Stomach smooth muscle (tissue), 2 donors: ENCODE data around the gene ARHGAP44.

Source experiments
- H3K27ac ChIP-seq: one replicate; pipeline ENCODE4 v1.7.0; 2013; ENCODE audit warnings: mild to moderate bottlenecking, low read length, inconsistent platforms
- H3K27me3 ChIP-seq, 2 donors: one replicate each; pipeline ENCODE4 v1.7.0; 2013; ENCODE audit warnings: low read length in 2 of 2; ENCODE audit not compliant: insufficient read depth in 2 of 2, control insufficient read depth in 1 of 2
- H3K36me3 ChIP-seq, 2 donors: one replicate each; pipeline ENCODE4 v1.7.0; 2013; ENCODE audit warnings: low read length in 2 of 2; ENCODE audit not compliant: control insufficient read depth in 2 of 2, insufficient read depth in 2 of 2
- H3K4me1 ChIP-seq: one replicate; pipeline ENCODE4 v1.7.0; 2013; ENCODE audit warnings: low read length; ENCODE audit not compliant: control insufficient read depth, insufficient read depth
- H3K4me3 ChIP-seq, 2 donors: one replicate each; pipeline ENCODE4 v1.7.0; 2013; ENCODE audit warnings: low read length in 2 of 2
- H3K9ac ChIP-seq, 2 donors: one replicate each; pipeline ENCODE4 v1.7.0; 2013; ENCODE audit warnings: low read length in 2 of 2, mild to moderate bottlenecking in 1 of 2
- H3K9me3 ChIP-seq, 2 donors: one replicate each; pipeline ENCODE4 v1.7.0; 2013; ENCODE audit warnings: low read length in 2 of 2; ENCODE audit not compliant: control insufficient read depth in 2 of 2
- donor health status: healthy.
- donor health status: Pancreatic carcinoma.

The ARHGAP44 gene

DNA sequence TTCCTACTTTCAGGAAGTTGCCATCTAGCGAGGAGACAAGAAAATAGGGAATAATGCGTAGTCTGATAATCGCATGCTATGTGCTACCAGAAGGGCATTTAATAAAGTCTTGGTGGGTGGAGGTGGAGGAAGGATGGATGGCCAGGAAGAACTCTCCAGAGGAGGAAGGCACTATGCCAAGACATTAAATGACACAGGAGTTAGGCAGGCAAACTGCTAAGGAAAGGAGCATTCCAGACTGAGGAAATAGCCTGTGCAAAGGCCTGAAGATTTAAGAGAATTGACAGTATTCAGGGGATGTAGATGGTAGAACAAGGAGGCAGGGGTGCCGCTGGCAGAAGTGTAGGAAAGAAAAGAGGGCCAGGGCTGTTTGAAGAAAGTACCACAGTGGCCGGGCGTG is 19.3 kb upstream of the ARHGAP44 start:
- Histone ChIP-seq H3K4me1 (no peaks in the 10 kb centered on the region), H3K27ac (no peak overlapping the region), H3K4me3 (no peak overlapping the region), H3K27me3 (no peaks in the 10 kb centered on the region), H3K9me3 (no peaks in the 10 kb centered on the region), H3K36me3 (peaks cover 0 to 3% of the 10 kb centered on the region in 2 donors), H3K9ac (no peak overlapping the region)

DNA sequence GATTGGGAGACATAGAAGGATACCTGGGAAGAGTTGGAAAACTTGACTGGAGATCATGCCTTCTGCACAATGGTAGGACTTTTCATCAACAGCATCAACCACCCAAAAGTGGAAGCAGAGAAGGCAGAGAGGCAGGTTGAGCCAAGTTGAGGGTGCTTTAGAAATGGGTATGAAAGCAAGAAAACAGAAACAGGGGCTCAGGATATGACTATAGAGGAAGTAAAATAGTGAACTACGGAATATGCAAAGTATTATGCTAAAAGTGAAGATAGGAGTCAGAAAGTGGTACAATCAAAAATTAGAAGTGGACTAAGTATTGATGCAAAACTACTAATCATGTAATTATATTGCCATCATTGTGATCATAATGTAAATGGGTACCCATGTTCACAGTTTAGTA is 16.1 kb upstream of the ARHGAP44 start:
- H3K4me3 ChIP-seq: no peak overlapping the region
- no peak overlapping the region for H3K27ac ChIP-seq
- H3K27me3 ChIP-seq: no peaks in the 10 kb centered on the region
- H3K4me1 ChIP-seq: no peaks in the 10 kb centered on the region
- no peaks in the 10 kb centered on the region for H3K9me3 ChIP-seq
- no peaks in the 10 kb centered on the region for H3K36me3 ChIP-seq
- no peak overlapping the region for H3K9ac ChIP-seq

GRCh38 chr17:12789075-12789480 is 220 bp upstream of the ARHGAP44 start:
- H3K4me3 ChIP-seq: peak overlapping the region; percentile 47 to 86
- peaks cover 6% of the 10 kb centered on the region for H3K4me1 ChIP-seq
- H3K27me3 ChIP-seq: no peaks in the 10 kb centered on the region
- H3K27ac ChIP-seq: no peak overlapping the region
- H3K9me3 ChIP-seq: no peaks in the 10 kb centered on the region
- no peak overlapping the region for H3K9ac ChIP-seq
- H3K36me3 ChIP-seq: no peaks in the 10 kb centered on the region

- no peak overlapping the region for H3K27ac ChIP-seq
- H3K36me3 ChIP-seq: no peaks in the 10 kb centered on the region
- peak overlapping the region; percentile 77 to 86 for H3K4me3 ChIP-seq
- peak overlapping the region; percentile 29 to 50 for H3K9ac ChIP-seq
- H3K9me3 ChIP-seq: no peaks in the 10 kb centered on the region
- H3K4me1 ChIP-seq: peaks cover 6% of the 10 kb centered on the region
- H3K27me3 ChIP-seq: no peaks in the 10 kb centered on the region
Observed at GRCh38 chr17:12790249-12791106, 1.2 kb downstream of the ARHGAP44 start.

DNA sequence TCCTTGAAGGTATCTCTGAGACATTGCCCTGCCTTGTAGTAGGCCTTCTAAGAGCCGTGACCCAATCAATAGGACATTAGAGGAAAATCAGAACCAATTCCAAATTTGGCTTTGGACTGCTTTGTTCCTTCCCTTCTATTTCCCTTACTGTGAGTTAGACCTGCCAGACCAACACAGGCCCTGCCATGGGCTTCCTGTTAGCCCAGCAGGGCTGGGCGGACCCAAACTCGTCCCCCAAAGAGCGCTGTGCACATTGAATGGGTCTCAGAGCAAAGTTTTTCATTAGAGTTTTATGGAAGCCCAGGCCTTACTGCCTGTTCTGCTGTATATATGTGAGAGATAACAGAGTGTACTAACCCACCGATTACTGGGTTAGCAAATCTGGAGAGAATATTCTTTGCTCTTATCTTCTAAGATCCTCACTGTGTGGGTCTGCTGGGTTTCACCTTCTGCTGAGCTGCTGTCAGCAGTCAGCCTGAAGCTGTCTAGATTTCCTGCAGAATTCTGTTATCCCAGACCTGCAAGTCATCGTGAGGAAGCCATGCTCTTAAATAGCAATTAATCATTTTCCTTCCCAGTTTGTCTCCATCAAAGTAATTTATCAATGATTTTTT is 5.7 kb downstream of the ARHGAP44 start:
- Histone ChIP-seq H3K4me3 (no peak overlapping the region), H3K36me3 (no peaks in the 10 kb centered on the region), H3K9me3 (no peaks in the 10 kb centered on the region), H3K9ac (no peak overlapping the region), H3K27me3 (no peaks in the 10 kb centered on the region), H3K27ac (no peak overlapping the region), H3K4me1 (peaks cover 6% of the 10 kb centered on the region)

DNA sequence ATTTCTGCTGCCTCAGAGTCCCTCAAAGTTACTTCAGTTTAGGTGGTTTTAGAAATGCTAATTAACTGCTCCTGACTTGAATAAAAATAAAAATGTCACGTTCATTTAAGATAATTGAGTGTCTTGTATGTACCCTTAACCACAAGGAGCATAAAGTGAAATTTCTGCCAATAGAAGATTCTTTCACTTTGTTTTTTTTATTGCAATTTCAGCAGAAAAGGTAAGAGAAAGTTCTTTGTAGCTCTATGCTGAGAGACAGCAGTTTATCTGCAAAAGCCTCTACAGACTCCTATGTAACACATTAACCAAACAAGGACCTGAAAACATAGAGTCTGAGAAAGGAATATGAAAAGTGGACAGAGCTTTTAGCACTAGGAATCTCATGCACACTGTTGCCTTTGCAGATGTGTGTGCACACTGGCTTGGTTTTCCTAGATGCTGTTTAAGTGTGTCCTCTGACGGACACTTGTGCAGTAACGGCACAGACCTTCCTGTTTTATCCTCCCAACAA is 11.6 kb downstream of the ARHGAP44 start:
- Histone ChIP-seq H3K4me3 (no peak overlapping the region), H3K27me3 (no peaks in the 10 kb centered on the region), H3K27ac (no peak overlapping the region), H3K9me3 (no peaks in the 10 kb centered on the region), H3K4me1 (no peaks in the 10 kb centered on the region), H3K9ac (no peak overlapping the region), H3K36me3 (no peaks in the 10 kb centered on the region)

DNA sequence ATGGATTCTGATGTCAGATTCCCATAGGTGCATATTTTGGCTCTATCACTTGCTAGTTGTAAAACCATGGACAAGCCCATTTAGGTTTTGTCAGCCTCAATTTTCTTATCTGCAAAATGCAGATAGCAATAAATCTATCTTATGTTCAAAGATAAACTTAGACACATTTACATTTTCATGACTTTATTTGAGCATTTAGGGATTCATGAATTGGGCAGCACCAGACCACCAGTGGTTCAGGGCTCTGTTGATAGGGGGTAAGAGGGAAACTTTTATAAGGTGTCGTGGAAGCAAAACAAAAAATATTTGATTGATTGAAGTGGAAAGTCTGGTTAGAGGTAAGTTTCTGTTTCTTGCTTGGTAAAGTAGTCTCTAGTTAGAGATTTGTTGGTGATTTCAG is 17.3 kb downstream of the ARHGAP44 start:
- Histone ChIP-seq H3K4me1 (no peaks in the 10 kb centered on the region), H3K36me3 (no peaks in the 10 kb centered on the region), H3K4me3 (no peak overlapping the region), H3K27me3 (no peaks in the 10 kb centered on the region), H3K9me3 (peaks cover 0 to 3% of the 10 kb centered on the region in 2 donors), H3K9ac (no peak overlapping the region), H3K27ac (no peak overlapping the region)

DNA sequence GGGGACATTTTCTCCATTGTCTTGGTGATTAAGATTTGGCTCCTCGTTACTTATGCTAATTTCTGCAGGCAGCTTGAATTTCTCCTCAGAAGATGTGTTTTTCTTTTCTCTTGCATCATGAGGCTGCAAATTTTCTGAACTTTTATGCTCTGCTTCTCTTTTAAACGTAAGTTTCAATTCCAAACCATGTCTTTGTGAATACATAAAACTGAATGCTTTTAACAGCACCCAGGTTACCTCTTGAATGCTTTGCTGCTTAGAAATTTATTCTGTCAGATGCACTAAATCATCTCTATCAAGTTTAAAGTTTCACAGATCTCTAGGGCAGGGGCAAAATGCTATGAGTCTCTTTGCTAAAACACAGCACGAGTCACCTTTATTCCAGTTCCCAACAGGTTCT is 19.4 kb downstream of the ARHGAP44 start:
- no peaks in the 10 kb centered on the region for H3K27me3 ChIP-seq
- H3K36me3 ChIP-seq: no peaks in the 10 kb centered on the region
- H3K27ac ChIP-seq: no peak overlapping the region
- no peak overlapping the region for H3K9ac ChIP-seq
- H3K9me3 ChIP-seq: peaks cover 0 to 3% of the 10 kb centered on the region in 2 donors
- no peak overlapping the region for H3K4me3 ChIP-seq
- no peaks in the 10 kb centered on the region for H3K4me1 ChIP-seq

- Histone ChIP-seq H3K9me3 (peaks cover 0 to 3% of the 10 kb centered on the region in 2 donors), H3K27me3 (no peaks in the 10 kb centered on the region), H3K4me1 (no peaks in the 10 kb centered on the region), H3K27ac (no peak overlapping the region), H3K9ac (no peak overlapping the region), H3K36me3 (no peaks in the 10 kb centered on the region), H3K4me3 (no peak overlapping the region)
Observed at GRCh38 chr17:12812877-12813276, 23.6 kb downstream of the ARHGAP44 start.

DNA sequence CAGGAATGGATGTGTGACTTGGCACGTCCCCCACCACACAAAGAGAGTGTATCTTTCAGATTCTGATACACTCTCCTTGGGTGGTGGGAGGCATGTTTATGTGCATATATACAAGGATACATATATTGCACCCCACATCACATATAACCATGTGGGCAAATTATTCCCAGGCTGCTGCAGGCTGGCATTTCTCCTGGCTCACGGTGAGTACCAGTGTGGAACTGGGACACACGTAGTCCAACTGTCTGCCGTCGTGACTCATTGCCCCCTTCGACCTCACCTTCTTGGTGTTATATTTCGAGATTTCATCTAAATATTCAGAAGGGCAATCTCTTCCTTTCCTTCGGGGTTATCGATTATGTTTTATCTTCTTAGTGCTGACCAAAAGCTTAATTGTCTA is 24.4 kb downstream of the ARHGAP44 start:
- H3K9me3 ChIP-seq: no peaks in the 10 kb centered on the region
- H3K36me3 ChIP-seq: no peaks in the 10 kb centered on the region
- H3K4me3 ChIP-seq: no peak overlapping the region
- H3K4me1 ChIP-seq: no peaks in the 10 kb centered on the region
- H3K9ac ChIP-seq: no peak overlapping the region
- no peaks in the 10 kb centered on the region for H3K27me3 ChIP-seq
- H3K27ac ChIP-seq: no peak overlapping the region

DNA sequence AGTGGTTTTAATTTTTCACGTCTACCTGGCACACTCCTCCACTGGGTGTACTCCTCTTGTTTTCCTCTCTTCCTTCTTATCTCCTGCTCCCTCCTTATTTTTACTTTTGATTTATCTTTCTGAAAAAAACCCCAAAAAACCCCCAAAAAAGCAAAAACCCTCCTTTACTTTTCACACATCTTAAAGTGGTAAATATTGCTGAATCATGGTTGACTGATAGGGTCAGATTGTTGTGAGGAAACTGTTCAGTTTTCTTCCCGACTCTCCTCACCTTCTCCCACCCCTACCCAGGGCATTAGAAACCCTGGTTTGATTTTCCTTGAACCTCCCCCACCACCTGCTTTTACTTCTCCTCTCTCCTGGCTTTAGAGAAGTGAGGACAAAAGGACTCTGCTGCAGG is 25.4 kb downstream of the ARHGAP44 start:
- no peak overlapping the region for H3K27ac ChIP-seq
- H3K9ac ChIP-seq: no peak overlapping the region
- H3K9me3 ChIP-seq: no peaks in the 10 kb centered on the region
- H3K4me3 ChIP-seq: no peak overlapping the region
- no peaks in the 10 kb centered on the region for H3K36me3 ChIP-seq
- H3K4me1 ChIP-seq: no peaks in the 10 kb centered on the region
- no peaks in the 10 kb centered on the region for H3K27me3 ChIP-seq
